GM18861 (cell line): ENCODE measurements around the gene RIOK3.
"Not testable (repeated sequence)": the region's sequence is repeated elsewhere in the genome, so short reads cannot be mapped to it uniquely, and the experiment has no call there.

Source experiments
- ATAC-seq: cut with Tn5 transposase; IDR thresholded peaks from one replicate; pipeline ENCODE4 v1.9.1; 2021; ENCODE audit not compliant: unreplicated experiment

RIOK3 gene

DNA sequence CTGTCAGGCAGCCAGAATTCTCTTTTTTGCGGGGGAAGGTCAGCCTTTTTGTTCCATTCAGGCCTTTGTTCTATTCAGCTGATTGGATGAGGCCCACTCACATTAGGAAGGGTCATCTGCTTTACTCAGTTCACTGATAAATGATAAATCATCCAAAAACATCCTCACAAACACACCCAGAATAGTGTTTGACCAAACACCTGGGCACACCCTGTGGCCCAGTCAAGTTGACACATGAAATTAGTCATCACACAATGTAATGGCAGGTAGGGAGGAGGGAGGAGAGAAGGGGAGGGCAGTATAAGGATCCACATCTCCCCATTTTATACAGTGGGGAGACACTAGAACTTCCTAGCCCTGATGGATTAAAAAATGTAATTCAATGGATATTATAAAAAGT, 41.9 kb downstream of the RIOK3 start:
- no peak for ATAC-seq

DNA sequence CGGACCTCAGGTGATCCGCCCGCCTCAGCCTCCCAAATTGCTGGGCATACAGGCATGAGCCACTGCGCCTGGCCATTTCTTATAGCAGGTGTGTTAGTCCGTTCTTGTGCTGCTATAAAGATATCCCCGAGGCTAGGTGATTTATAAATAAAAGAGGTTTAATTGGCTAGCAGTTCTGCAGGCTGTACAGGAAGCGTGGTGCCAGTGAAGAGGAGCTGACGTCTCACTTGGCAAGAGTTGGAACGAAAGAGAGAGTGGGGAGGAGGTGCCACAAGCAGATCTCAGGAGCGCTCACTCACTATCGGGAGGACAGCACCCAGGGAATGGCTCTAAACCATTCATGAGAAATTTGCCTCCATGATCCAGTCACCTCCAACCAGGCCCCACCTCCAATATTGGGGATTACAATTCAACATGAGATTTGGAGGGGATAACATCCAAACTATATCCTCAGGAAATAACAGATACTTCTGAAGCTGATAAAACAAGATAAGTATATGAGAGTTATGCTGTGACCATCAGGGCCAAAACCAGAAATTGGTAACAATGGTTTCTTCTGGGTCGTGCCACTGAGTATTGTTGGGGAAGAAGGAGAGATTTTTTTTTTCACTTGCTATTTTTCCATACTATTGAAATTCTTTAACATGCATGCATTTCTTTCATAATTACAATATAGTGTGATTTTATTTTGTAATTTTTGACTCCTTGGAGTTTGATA, 42.8 kb downstream of the RIOK3 start:
- ATAC-seq = no peak

DNA sequence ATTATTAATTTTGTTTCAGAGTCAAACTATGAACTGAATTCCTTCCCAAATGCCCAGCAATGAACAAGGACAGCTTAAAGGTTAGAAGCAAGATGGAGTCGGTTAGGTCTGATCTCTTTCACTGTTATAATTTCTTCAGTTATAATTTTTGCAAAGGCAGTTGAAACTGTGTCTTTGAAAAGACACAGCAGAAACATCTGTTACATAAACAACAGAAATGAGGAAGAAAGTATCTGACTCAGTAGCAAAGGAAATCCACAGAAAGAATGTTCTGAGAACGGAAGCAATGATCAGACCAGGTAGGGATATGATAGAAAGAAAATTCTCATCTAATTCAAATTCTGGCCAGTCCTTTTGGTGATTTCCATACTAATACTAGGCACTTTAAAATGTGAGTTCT, 45.0 kb downstream of the RIOK3 start:
- ATAC-seq = no peak

DNA sequence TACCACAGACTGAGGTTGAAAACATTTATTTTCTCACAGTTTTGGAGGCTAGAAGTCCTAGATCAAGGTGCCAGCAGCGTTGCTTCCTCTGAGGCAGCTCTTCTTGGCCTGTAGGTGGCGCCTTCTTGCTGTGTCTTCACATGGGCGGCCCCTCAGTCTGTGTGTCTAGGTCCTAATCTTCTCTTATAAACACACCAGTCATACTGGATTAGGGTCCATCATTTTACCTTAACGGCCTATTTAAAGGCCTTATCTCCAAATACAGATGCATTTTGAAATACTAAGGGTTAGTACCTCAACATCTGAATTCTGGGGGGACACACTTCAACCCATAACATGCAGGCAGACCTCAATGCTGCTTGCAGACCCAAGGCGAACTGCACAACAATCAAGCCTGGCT, 45.8 kb downstream of the RIOK3 start:
- peak; percentile 37 for ATAC-seq

DNA sequence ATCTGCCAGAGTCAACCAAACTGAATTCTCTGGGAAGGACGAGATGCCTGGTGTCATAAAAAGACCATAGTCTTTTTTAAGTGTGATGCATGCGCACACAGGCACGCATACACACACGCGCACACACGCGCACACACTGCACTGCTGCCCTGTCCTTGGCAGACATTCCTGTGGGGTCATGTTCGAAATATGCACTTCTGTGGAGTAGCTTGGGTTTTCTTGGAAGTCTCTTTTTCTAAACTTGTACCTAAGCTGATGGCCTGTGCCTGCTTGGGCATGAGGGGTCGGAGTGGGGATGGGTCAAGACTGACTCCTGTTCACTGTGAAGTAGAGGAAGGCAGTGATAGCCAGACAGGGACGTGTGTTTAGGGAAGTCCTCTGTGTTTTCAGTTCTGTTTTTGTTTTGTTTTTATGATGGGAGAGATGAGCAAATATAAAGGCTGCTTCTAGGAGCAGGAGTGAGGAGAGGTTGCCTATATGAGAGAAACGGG, 46.2 kb downstream of the RIOK3 start:
- no peak for ATAC-seq

DNA sequence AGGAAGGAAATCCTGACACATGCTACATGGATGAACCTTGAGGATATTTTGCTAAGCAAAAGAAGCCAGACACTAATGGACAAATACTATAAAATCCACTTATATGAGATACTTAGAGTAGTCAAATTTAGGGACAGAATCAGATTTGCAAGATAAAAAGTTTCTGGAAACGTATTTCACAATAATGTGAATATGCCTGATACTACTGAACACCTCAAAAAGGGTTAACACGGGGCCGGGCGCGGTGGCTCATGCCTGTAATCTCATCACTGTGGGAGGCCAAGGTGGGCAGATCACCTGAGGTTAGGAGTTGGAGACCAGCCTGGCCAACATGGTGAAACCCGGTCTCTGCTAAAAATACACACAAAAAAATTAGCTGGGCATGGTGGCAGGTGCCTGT, 48.5 kb downstream of the RIOK3 start:
- no peak for ATAC-seq

DNA sequence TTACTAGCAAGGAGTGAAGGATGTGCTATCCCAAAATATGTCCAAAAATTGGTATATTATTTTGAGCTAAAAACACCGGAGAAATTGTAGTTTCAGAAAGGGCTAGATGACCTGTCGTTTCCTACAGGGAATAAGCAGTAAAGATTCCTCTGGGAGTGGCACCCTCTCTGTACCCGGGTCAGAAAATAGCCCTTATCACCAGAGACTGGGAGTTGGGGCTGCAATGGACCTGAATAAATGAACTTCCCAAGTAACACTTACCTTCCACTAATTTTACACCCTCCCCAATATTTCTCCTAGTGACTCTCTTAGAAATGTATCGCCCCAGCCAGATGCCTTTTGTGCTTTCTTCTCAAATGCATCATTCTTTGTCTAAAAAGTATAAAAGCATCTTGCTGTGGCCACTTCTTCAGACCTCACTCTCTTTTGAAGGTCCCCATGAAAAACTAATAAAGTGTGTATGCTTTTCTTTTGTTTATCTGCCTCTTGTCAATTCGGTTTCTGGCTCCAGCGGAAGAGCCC, 49.5 kb downstream of the RIOK3 start:
- no peak for ATAC-seq

DNA sequence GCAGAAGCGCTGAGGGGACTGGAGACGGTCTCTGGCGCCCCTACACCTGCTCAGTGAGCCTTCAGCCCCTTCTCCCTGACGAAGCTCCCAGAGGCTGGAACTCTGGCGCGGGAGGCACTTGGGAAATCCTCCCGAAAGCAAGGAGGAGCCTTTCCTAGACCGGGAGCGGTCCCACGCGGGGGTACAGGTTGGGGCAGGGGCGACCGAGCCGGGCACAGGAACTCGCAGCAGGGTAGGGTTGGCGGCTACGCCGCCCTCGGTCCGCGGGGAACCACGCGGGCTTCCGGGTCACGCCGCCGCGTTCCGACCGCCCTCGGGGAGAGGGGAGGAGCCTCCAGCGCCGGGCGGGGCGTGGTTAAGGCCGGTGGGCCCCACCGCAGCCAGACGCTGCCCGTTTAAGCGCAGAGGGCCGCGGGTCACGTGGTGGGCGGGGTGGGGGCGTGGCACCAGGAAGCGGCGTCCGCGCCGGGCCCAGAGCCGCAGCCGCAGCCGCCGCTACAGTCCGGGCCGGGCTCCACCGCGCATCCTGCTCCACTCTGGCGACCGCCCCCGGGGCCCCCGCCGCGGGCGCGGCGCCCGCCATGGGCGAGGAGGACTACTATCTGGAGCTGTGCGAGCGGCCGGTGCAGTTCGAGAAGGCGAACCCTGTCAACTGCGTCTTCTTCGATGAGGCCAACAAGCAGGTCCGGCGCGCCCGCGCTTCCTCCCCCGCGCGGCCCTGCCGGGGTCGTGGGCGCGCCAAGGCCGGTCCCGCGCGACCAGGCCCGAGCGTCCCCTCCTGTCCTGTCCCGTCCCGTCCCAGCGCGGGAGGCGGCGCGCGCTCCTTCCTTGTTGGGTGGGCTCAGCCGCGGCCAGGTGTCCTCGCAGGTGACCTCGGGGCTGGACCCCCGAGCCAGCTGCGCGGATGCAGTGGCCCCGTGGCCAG, 50.2 kb downstream of the RIOK3 start, which contains the start of gene RMC1:
TSS of gene RMC1 (plus strand) at position 474 of the 925 bp plus-strand sequence. CDS start at position 582, 108 bp downstream.
- ATAC-seq = peak; percentile 50

DNA sequence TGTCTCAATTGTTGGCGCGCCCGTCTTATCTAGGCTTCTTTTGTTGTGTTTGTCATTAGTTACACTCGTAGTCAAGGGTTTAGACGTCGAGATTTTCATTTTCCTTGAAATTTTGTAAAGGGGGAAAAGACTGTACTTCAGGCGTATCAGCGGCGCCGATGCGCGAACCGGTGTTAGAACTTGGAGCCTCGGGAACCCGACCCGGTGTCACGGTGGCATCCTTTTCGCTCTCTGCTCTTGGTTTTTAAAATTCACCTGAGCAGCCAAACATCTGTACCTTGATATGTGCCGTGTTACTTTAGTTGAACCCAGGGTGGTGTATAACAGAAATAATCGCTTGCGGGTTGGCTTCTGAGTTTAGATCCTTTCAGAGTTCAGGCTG, 50.9 kb downstream of the RIOK3 start:
- no peak for ATAC-seq

DNA sequence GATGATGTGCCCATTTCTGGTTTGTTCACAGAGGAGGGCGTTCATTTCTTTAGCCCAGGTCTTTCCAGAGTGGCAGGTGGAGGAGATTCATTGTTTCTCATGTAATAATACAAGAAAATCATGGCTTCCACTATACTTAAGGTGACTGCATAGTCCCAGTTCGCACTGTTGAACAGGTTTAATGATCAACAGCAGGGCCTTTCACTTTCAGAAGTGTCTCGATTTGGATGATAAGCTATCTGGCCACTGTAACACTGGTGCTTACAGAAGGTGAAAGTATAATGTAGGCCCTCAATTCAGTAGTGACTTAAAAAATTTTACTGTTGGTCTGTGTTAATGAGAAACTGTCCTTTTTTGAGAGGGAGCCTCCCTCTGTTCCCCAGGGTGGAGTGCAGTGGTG, 51.6 kb downstream of the RIOK3 start:
- ATAC-seq = peak; percentile 82

DNA sequence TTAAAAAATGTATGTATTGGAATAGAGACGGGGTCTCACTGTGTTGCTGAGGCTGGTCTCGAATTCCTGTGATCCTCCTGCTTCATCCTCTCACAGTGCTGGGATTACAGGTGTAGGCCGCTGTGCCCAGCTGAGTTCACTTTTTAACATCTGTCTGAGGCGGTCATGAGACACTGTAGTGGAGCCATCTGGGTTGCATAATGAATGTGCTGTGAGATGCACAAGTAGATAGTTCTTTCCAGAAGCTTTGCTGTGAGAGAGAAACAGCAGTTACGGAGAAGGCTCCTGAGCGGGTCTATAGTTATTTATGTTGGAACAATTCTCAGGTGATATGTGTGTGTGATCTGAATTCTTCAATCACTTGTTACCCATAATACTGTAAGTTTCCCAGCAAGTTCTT, 53.3 kb downstream of the RIOK3 start:
- ATAC-seq = no peak

DNA sequence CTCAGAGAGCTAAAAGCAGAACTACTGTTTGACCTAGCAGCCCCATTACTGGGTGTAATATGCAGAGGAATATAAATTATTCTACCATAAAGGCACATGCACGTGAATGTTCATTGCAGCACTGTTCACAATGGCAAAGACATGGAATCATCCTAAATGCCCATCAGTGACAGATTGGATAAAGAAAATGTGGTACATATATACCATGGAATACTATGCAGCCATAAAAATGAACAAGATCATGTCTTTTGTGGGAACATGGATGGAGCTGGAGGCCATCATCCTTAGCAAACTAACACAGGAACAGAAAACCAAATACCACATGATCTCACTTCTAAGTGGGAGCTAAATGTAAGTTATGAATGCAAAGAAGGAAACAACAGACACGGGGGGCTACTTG, 57.8 kb downstream of the RIOK3 start:
- ATAC-seq = not testable (repeated sequence)

DNA sequence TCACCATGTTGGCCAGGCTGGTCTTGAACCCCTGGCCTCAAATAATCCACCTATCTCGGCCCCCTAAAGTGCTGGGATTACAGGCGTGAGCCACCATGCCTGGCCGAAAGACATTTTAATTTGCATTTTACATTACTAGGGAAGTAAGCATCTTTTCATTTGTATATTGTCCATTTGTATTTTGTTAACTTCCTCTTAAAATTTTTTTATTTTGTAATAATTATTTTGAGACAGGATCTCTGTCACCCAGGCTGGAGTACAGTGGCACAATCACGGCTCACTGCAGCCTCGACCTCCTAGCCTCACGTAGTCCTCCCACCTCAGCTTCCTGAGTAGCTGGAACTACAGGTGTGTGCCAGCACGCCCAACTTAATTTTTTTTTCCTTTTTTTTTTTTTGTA, 59.1 kb downstream of the RIOK3 start:
- not testable (repeated sequence) for ATAC-seq

DNA sequence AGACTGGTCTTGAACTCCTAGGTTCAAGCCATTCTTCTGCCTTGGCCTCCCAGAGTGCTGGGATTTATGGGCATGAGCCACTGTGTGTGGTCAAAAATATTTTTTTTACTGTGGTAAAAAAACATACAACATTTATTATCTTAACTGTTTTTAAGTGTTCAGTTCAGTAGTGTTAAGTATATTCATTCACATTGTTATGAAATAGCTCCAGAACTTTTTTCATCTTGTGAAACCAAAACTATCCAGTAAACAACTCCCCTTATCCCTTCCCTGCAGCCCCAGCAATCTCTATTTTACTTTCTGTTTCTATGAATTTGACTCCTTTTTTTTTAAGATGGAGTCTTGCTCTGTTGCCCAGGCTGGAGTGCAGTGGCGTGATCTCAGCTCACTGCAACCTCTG, 59.6 kb downstream of the RIOK3 start:
- ATAC-seq = no peak

DNA sequence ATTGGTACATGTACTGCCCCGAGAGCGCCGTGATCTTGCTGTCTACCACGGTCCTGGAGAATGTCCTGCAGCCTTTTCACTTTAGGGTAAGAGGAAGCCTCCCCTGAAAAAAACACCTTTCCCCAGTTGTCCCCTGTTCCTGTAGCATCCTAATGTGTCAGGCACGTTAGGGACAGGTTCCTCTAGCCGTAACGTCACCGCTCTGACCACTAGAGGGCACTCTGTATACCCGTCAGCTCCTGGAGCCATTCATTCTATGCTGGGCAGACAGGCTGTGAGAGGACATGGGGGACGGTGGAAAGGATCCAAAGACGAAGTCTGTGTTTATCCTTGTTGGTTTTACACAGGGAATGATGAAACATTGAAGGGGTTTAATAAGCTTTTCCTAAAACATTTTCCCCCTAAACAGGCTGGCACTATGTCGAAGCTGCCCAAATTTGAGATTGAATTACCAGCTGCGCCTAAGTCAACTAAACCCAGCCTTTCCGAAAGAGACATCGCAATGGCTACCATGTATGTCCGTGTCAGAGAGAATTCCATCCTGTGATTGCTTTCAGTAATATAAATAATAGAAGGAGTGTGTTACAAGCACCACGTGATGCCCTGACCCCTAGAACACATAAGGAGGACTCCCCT, 62.9 kb downstream of the RIOK3 start:
- no peak for ATAC-seq

DNA sequence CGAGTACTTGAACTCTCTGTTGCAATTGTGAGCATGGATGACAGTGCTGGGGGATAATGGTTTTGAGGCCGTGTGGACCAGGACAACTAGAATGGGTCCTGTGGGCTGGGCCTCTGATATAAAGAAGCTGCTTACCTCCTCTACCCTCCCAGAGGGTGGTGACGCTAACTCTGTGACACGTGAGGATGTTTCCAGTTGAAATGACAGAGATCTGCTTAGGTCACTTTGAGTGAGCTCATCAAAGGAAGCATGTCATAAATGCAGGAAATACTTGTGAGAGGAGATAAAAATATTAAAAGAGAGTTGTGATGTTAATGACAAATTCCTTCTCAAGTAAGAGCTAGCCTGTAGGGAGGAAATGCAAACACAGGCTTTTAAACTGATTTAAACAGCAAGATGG, 66.6 kb downstream of the RIOK3 start:
- no peak for ATAC-seq

DNA sequence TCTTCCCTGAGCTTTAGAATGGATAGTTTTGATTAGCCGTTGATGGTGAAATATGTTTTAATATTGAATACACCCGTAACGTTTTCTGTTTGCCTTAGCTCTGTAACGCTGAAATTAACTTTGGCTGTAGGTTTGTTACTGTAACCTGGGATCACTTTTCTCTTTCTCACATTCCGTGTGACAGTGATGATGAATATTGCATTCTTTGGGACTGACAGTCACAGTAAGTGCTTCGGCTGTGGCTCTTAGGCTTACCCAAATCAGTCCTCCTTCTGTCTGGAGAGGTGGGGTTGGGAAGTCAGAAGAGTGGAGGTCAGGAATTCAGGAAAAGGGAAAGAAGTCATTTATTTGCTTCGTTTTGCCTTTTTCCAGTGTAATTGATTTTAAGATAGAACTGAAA, 68.2 kb downstream of the RIOK3 start:
- no peak for ATAC-seq

DNA sequence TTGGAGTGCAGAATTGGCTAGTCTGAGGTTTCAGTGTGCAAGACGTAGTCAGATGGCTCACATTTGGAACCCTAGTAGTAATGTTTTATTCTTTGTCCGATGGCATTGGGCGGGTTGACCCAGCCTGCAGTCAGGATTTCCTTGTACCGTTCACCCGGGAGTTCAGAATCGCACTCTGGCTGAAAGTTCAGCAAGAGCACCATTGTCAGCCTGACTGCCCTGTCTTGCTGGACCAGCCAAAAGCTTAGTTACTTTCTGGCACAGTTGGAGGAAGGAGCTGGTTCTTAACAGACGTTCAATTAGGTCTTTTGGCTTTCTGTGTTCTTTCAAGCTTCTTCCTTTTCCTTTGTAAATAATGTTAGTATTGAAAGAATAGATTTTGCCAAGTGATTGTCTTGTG, 68.8 kb downstream of the RIOK3 start:
- no peak for ATAC-seq

DNA sequence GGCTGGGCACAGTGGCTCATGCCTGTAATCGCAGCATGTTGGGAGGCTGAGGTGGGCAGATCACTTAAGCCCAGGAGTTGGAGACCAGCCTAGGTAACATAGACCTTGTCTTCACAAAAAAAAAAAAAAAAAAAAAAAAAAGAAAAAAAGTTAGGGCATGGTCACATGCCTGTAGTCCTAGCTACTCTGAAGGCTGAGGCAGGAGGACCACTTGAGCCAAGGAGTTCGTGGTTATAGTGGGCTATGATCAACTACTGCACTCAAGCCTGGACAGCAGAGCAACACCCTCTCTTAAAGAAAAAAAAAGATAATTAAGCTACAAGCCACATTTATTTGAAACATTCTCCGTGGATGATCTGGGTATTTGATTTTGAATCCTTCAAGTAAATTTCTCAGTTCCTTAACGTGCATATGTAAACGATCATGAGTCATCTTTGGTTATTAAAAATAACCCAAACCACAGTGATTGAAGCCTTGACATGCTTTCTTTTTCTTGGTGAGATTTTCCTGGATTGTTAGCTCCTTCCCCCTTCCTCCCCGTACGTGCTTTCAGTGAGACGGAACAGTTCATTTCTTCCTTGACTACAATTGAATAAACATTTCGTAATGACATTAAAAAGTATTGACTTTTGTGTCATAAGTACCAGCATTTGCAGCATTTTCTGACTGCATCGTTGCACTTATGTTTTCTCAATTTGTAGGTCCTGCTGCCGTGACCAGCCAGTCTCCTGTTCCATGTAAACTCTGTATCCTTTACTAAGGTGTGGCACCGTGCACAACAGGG, 70.5 kb downstream of the RIOK3 start:
- ATAC-seq = no peak

DNA sequence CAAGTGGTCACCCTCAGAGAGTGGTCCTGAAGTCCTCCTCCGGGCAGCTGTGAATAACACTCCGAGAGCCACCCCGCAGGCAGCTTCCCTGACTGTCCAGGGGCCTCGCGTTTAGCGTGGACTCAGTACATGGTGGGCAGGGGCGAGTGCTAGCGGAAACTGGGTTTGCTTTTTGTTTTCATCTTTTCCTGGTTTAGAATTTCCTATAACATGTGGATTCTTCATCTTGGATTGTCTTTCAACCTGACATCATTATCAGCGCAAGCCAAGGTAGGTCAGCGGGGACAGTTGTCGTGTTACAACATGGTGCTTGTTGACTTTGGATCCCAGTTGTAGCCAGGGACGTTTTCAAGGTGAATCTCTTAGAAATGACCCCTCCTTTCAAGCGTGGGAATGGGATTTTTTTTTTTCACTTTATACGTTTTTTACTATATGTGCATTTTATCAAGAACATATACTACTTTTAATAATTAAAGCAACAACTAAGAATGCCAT, 71.2 kb downstream of the RIOK3 start:
- ATAC-seq = no peak
